Measurements from ENCODE around the gene RIC3. TPM values are rescaled to one million over a fixed set of nuclear protein-coding genes. Genes with fewer than 3 reads are reported as not detected.

Gene RIC3
- total RNA-seq, 4 donors from 2014 or later, result 2.7 to 14.1 (median 8.1) TPM

DNA sequence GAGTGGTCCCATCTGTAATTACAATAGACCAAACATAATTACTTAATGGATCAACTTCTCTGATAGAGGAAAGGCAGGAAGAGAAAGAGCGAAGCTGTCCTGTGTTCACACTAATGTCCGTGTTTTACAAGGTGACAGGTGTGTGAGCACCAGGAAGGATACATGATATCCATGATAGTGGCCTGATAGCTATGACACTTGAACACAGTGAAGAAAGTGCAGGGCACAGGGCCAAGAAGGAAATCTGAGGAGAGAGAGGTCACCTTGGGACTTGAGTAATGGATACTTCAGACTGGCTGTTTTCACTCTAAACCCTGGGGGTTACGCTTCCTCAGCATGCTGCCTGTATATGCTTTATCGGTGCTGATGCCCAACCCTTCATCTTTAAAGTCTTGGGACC lies 58.4 kb downstream of the RIC3 start:
- H3K4me1 ChIP-seq, result peaks cover 0 to 6% (median 0%) of the 10 kb centered on the region in 3 donors
- H3K27ac ChIP-seq, result no peak overlapping the region
- DNase-seq, result no peak
- no peak for TF ChIP-seq POLR2A (IDR thresholded peaks at IDR 0.05)
- TF ChIP-seq, protein P1, sequence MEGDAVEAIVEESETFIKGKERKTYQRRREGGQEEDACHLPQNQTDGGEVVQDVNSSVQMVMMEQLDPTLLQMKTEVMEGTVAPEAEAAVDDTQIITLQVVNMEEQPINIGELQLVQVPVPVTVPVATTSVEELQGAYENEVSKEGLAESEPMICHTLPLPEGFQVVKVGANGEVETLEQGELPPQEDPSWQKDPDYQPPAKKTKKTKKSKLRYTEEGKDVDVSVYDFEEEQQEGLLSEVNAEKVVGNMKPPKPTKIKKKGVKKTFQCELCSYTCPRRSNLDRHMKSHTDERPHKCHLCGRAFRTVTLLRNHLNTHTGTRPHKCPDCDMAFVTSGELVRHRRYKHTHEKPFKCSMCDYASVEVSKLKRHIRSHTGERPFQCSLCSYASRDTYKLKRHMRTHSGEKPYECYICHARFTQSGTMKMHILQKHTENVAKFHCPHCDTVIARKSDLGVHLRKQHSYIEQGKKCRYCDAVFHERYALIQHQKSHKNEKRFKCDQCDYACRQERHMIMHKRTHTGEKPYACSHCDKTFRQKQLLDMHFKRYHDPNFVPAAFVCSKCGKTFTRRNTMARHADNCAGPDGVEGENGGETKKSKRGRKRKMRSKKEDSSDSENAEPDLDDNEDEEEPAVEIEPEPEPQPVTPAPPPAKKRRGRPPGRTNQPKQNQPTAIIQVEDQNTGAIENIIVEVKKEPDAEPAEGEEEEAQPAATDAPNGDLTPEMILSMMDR (IDR thresholded peaks at IDR 0.05), result no peak
- peaks cover 0 to 51% (median 0%) of the 10 kb centered on the region in 3 donors for H3K36me3 ChIP-seq
- no peak overlapping the region for H3K4me3 ChIP-seq
- H3K27me3 ChIP-seq, result no peaks in the 10 kb centered on the region
- 79 to 84% methylated on average over 4 of the region's 4 CpGs for WGBS, 2 donors
- intact Hi-C loops (cut with DNase I), result no loop called here
- no peaks in the 10 kb centered on the region for H3K9me3 ChIP-seq

GRCh38 chr11:8109675-8110074 lies 59.1 kb downstream of the RIC3 start:
- no peaks in the 10 kb centered on the region for H3K9me3 ChIP-seq
- TF ChIP-seq POLR2A (IDR thresholded peaks at IDR 0.05), result no peak
- TF ChIP-seq, protein P1 (IDR thresholded peaks at IDR 0.05), result no peak
- intact Hi-C loops (cut with DNase I), result no loop called here
- no peak overlapping the region for H3K27ac ChIP-seq
- H3K4me3 ChIP-seq, result no peak overlapping the region
- H3K27me3 ChIP-seq, result no peaks in the 10 kb centered on the region
- DNase-seq, result no peak
- peaks cover 0 to 58% (median 0%) of the 10 kb centered on the region in 3 donors for H3K36me3 ChIP-seq
- peaks cover 0 to 6% (median 0%) of the 10 kb centered on the region in 3 donors for H3K4me1 ChIP-seq

- no peak for DNase-seq
- Histone ChIP-seq H3K36me3 (peaks cover 0 to 69% (median 0%) of the 10 kb centered on the region in 3 donors), H3K9me3 (no peaks in the 10 kb centered on the region), H3K27me3 (no peaks in the 10 kb centered on the region), H3K27ac (no peak overlapping the region), H3K4me3 (no peak overlapping the region), H3K4me1 (peaks cover 0 to 6% (median 0%) of the 10 kb centered on the region in 3 donors)
- intact Hi-C loops (cut with DNase I), result no loop called here
- TF ChIP-seq POLR2A (IDR thresholded peaks at IDR 0.05), result no peak
- TF ChIP-seq, protein P1 (IDR thresholded peaks at IDR 0.05), result no peak
- 69 to 85% methylated on average over 2 of the region's 2 CpGs for WGBS, 2 donors
Measured at GRCh38 chr11:8108421-8108820, 60.4 kb downstream of the RIC3 start.

- Histone ChIP-seq H3K36me3 (peaks cover 0 to 74% (median 0%) of the 10 kb centered on the region in 3 donors), H3K27me3 (no peaks in the 10 kb centered on the region), H3K4me1 (peaks cover 0 to 6% (median 0%) of the 10 kb centered on the region in 3 donors), H3K9me3 (no peaks in the 10 kb centered on the region), H3K27ac (no peak overlapping the region), H3K4me3 (no peak overlapping the region)
- no peak for DNase-seq
- TF ChIP-seq, protein P1 (IDR thresholded peaks at IDR 0.05), result no peak
- no peak for TF ChIP-seq POLR2A (IDR thresholded peaks at IDR 0.05)
- WGBS, 2 donors, result 79 to 89% methylated on average over 5 of the region's 5 CpGs
- intact Hi-C loops (cut with DNase I), result no loop called here
Measured at GRCh38 chr11:8107642-8108041, 61.2 kb downstream of the RIC3 start.

GRCh38 chr11:8106679-8107078 lies 62.1 kb downstream of the RIC3 start:
- no peak for DNase-seq
- Histone ChIP-seq H3K9me3 (no peaks in the 10 kb centered on the region), H3K4me1 (peaks cover 0 to 6% (median 0%) of the 10 kb centered on the region in 3 donors), H3K36me3 (peaks cover 0 to 84% (median 0%) of the 10 kb centered on the region in 3 donors), H3K4me3 (no peak overlapping the region), H3K27me3 (no peaks in the 10 kb centered on the region), H3K27ac (no peak overlapping the region)
- TF ChIP-seq POLR2A (IDR thresholded peaks at IDR 0.05), result no peak
- TF ChIP-seq, protein P1 (IDR thresholded peaks at IDR 0.05), result no peak
- 71 to 79% methylated on average over 1 to 2 of the region's 2 CpGs for WGBS, 2 donors
- intact Hi-C loops (cut with DNase I), result no loop called here

Data from esophagus squamous epithelium (tissue), 5 donors.